SK-N-MC (cell line): ENCODE data around the gene TRRAP.

Experiments
- EZH2 ChIP-seq: fragments of 200-600 bp; sonication (generic); IDR thresholded peaks from one replicate; pipeline ENCODE4 v1.6.1; 2017; ENCODE audit warnings: antibody characterized with exemption
- POLR2AphosphoS5 ChIP-seq: IDR thresholded peaks from 2 replicates; pipeline ENCODE4 v1.6.1; 2012; ENCODE audit warnings: mild to moderate bottlenecking, low read depth, low read length, borderline replicate concordance

GRCh38 chr7:99002148-99002826, 124.0 kb downstream of the TRRAP start:
- no peak for TF ChIP-seq EZH2
- no peak for TF ChIP-seq POLR2AphosphoS5
